Endodermal cell (in vitro differentiated cells): ENCODE data around the gene BDH2. TPM values are rescaled to one million over a fixed set of nuclear protein-coding genes. Genes with fewer than 3 reads are reported as not detected.

Experiments used
- DNase-seq: peaks from one replicate; pipeline ENCODE4 v3.0.0-alpha.2; 2017
- H3K27ac ChIP-seq: 2 replicates; pipeline ENCODE4 v1.5.1; 2013; ENCODE audit warnings: mild to moderate bottlenecking, low read depth, low read length, moderate library complexity
- H3K27me3 ChIP-seq: 2 replicates; pipeline ENCODE4 v1.6.1; 2013; ENCODE audit warnings: mild to moderate bottlenecking, low read length, moderate library complexity; ENCODE audit not compliant: insufficient read depth, control insufficient read depth, poor library complexity, severe bottlenecking
- H3K36me3 ChIP-seq: 2 replicates; pipeline ENCODE4 v1.7.0; 2013; ENCODE audit warnings: mild to moderate bottlenecking, low read length, moderate library complexity; ENCODE audit not compliant: control insufficient read depth, insufficient read depth
- H3K4me1 ChIP-seq: one replicate; pipeline ENCODE4 v1.7.0; 2013; ENCODE audit warnings: low read length; ENCODE audit not compliant: control insufficient read depth, insufficient read depth
- H3K4me3 ChIP-seq: 2 replicates; pipeline ENCODE4 v1.5.1; 2013; ENCODE audit warnings: mild to moderate bottlenecking, low read length, moderate library complexity
- H3K9ac ChIP-seq: 2 replicates; pipeline ENCODE4 v1.6.1; 2013; ENCODE audit warnings: mild to moderate bottlenecking, low read length, moderate library complexity; ENCODE audit not compliant: poor library complexity, severe bottlenecking; ENCODE audit errors: extremely low read depth
- H3K9me3 ChIP-seq: 2 replicates; pipeline ENCODE4 v1.6.1; 2013; ENCODE audit warnings: mild to moderate bottlenecking, low read length, moderate library complexity; ENCODE audit not compliant: control insufficient read depth
- H3K27ac Mint-ChIP-seq: 2 replicates; pipeline ENCODE4 v1.8.0; 2020; ENCODE audit warnings: mixed read lengths
- H3K27me3 Mint-ChIP-seq: 2 replicates; pipeline ENCODE4 v1.8.0; 2021; ENCODE audit warnings: mild to moderate bottlenecking, mixed read lengths; ENCODE audit not compliant: insufficient read depth
- H3K36me3 Mint-ChIP-seq: 2 replicates; pipeline ENCODE4 v1.8.0; 2020; ENCODE audit warnings: low read depth, mixed read lengths
- H3K4me1 Mint-ChIP-seq: 2 replicates; pipeline ENCODE4 v1.8.0; 2020; ENCODE audit warnings: mixed read lengths
- H3K4me3 Mint-ChIP-seq: 2 replicates; pipeline ENCODE4 v1.8.0; 2020; ENCODE audit warnings: mild to moderate bottlenecking, moderate library complexity, mixed read lengths
- H3K9me3 Mint-ChIP-seq: 2 replicates; pipeline ENCODE4 v1.8.0; 2020; ENCODE audit warnings: mild to moderate bottlenecking, mixed read lengths
- WGBS, 2 experiments: methylation state at CpG; one replicate each; pipeline versions ENCODE4 v1.1.5 to v1.1.7; 2013; ENCODE audit warnings: missing lambda C conversion rate in 2 of 2, mixed read lengths in 1 of 2; ENCODE audit not compliant: insufficient coverage in 1 of 2, insufficient read length in 1 of 2; 5-methylcytosine and 5-hydroxymethylcytosine counted together
- total RNA-seq, 2 donors: library from RNA; stranded (reverse); fragmentation: NEBNext Ultra II Directional in 1 of 2; extraction: Animal tissue kit (Norgen Biotek cat#: 25700) in 1 of 2; gene quantifications; 2 replicates in 1 of 2; 3 replicates in 1 of 2; pipeline ENCODE4 v1.2.1, GENCODE V29; 2021
- TF ChIP-seq, protein P1 (sequence below): fragments of 200-600 bp; sonication (generic); conservative IDR thresholded peaks from 2 replicates; pipeline ENCODE4 v1.5.0; 2021; ENCODE audit warnings: antibody characterized with exemption, mild to moderate bottlenecking

Gene BDH2
- total RNA-seq, 2 donors from 2014 or later: 36.1 to 46.4 TPM

DNA sequence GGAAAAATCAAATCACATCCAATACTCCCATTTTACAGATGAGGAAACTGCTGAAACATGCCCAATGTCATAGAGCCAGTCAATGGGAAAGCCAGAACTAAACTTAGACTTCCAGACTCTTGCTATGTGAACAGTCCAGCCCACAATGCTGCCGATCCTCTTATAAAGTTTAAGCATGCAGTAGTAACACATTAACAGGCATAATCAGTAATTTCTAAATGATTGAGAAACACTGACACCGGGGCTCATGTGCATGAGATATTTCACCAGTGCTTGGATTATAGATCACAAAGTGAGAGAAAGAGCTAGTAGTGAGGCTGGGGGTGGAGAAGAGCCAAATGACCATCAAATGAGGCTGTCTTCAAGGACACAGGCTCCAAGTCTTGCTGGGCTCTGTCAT lies 2.5 kb downstream of the BDH2 start:
- Mint-ChIP-seq H3K4me3 (no peak overlapping the region), H3K36me3 (peaks cover 3% of the 10 kb centered on the region), H3K4me1 (peaks cover 19% of the 10 kb centered on the region), H3K9me3 (no peaks in the 10 kb centered on the region), H3K27ac (no peak overlapping the region), H3K27me3 (no peaks in the 10 kb centered on the region)
- H3K4me3 ChIP-seq: no peak overlapping the region
- no peaks in the 10 kb centered on the region for H3K27me3 ChIP-seq
- no peak overlapping the region for H3K9ac ChIP-seq
- WGBS, 2 experiments: 95% methylated on average over 2 of the region's 2 CpGs; no CpG with 5 or more reads in 1 of the 2 experiments
- DNase-seq: no peak
- peaks cover 4% of the 10 kb centered on the region for H3K4me1 ChIP-seq
- H3K27ac ChIP-seq: no peak overlapping the region
- no peaks in the 10 kb centered on the region for H3K9me3 ChIP-seq
- TF ChIP-seq, protein P1, sequence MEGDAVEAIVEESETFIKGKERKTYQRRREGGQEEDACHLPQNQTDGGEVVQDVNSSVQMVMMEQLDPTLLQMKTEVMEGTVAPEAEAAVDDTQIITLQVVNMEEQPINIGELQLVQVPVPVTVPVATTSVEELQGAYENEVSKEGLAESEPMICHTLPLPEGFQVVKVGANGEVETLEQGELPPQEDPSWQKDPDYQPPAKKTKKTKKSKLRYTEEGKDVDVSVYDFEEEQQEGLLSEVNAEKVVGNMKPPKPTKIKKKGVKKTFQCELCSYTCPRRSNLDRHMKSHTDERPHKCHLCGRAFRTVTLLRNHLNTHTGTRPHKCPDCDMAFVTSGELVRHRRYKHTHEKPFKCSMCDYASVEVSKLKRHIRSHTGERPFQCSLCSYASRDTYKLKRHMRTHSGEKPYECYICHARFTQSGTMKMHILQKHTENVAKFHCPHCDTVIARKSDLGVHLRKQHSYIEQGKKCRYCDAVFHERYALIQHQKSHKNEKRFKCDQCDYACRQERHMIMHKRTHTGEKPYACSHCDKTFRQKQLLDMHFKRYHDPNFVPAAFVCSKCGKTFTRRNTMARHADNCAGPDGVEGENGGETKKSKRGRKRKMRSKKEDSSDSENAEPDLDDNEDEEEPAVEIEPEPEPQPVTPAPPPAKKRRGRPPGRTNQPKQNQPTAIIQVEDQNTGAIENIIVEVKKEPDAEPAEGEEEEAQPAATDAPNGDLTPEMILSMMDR: no peak
- peaks cover 4% of the 10 kb centered on the region for H3K36me3 ChIP-seq

DNA sequence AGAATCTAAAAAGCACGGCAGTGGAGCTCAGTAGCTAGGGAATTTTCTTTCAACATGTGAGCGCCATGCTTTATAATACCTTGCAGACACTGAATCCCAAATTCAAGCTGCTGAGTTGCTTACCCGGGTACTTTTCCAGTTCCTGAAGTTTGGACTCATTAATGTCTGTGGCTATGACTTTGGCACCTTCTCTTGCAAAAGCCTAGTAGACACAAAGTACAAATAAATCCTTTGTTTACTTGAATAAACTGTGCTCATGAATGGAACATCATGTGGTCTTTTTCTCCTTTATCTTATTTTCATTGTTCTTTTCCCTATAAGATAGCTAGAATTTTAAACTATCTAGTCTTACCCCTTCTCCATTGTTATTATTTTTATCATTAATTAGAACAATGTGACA lies 4.6 kb downstream of the BDH2 start:
- H3K36me3 ChIP-seq: peaks cover 13% of the 10 kb centered on the region
- H3K9ac ChIP-seq: no peak overlapping the region
- H3K36me3 Mint-ChIP-seq: peaks cover 3% of the 10 kb centered on the region
- TF ChIP-seq, protein P1: no peak
- WGBS, 2 experiments: 90 to 94% methylated on average over 3 of the region's 3 CpGs
- no peaks in the 10 kb centered on the region for H3K27me3 Mint-ChIP-seq
- no peak overlapping the region for H3K27ac Mint-ChIP-seq
- H3K27me3 ChIP-seq: no peaks in the 10 kb centered on the region
- H3K9me3 Mint-ChIP-seq: no peaks in the 10 kb centered on the region
- H3K9me3 ChIP-seq: no peaks in the 10 kb centered on the region
- no peak for DNase-seq
- H3K4me1 ChIP-seq: peaks cover 4% of the 10 kb centered on the region
- H3K4me3 ChIP-seq: no peak overlapping the region
- no peak overlapping the region for H3K4me3 Mint-ChIP-seq
- peaks cover 15% of the 10 kb centered on the region for H3K4me1 Mint-ChIP-seq
- no peak overlapping the region for H3K27ac ChIP-seq

DNA sequence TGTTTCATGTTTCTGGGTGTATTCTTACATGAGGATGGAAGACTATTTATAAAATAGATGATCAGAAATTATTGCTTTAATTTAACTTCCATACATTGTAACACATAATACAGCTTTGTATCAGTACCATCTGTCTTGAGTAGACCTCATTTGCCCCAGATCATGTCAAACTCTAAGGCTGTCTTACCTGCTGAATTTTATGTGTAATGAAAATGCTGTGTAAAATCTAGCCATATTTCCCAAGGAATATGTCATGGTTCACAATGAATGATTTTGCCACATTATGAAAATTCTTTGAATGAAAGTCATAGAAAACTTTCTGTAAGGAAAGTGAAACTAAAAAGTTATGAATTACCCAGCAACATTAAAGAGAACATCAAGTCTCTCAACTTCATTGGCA lies 7.4 kb downstream of the BDH2 start:
- Mint-ChIP-seq H3K4me1 (peaks cover 2% of the 10 kb centered on the region), H3K27me3 (no peaks in the 10 kb centered on the region), H3K9me3 (no peaks in the 10 kb centered on the region), H3K27ac (no peak overlapping the region), H3K36me3 (peaks cover 8% of the 10 kb centered on the region), H3K4me3 (no peak overlapping the region)
- no peak overlapping the region for H3K9ac ChIP-seq
- TF ChIP-seq, protein P1: no peak
- peaks cover 24% of the 10 kb centered on the region for H3K36me3 ChIP-seq
- H3K4me3 ChIP-seq: no peak overlapping the region
- H3K27me3 ChIP-seq: no peaks in the 10 kb centered on the region
- peaks cover 4% of the 10 kb centered on the region for H3K4me1 ChIP-seq
- no peaks in the 10 kb centered on the region for H3K9me3 ChIP-seq
- no peak overlapping the region for H3K27ac ChIP-seq
- no peak for DNase-seq
